ENCODE data around the gene GPR33.

DNA sequence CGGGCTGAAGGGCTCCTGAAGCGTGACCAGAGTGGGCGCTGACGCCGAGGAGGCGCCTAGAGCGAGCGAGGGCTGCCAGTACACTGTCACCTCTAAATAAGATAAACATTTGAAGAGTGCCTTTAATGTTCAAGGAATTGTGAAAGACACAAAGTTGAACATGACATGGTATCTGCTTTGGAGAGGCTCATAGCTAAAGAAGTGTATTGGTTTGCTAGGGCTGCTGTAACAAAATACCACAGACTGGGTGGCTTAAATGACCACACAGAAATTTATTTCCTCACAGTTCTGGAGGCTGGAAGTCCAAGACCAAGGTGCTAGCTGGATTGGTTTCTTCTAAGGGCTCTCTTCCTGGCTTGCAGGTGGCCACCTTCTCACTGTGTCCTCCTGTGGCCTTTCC is 39.7 kb upstream of the GPR33 start:
- TF ChIP-seq, protein P1, sequence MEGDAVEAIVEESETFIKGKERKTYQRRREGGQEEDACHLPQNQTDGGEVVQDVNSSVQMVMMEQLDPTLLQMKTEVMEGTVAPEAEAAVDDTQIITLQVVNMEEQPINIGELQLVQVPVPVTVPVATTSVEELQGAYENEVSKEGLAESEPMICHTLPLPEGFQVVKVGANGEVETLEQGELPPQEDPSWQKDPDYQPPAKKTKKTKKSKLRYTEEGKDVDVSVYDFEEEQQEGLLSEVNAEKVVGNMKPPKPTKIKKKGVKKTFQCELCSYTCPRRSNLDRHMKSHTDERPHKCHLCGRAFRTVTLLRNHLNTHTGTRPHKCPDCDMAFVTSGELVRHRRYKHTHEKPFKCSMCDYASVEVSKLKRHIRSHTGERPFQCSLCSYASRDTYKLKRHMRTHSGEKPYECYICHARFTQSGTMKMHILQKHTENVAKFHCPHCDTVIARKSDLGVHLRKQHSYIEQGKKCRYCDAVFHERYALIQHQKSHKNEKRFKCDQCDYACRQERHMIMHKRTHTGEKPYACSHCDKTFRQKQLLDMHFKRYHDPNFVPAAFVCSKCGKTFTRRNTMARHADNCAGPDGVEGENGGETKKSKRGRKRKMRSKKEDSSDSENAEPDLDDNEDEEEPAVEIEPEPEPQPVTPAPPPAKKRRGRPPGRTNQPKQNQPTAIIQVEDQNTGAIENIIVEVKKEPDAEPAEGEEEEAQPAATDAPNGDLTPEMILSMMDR (IDR thresholded peaks at IDR 0.05) = no peak
- TF ChIP-seq POLR2AphosphoS5 (IDR thresholded peaks at IDR 0.05) = no peak
- TF ChIP-seq POLR2A (IDR thresholded peaks at IDR 0.05) = no peak
- TF ChIP-seq EP300 (IDR thresholded peaks at IDR 0.05) = no peak
